ENCODE measurements around the gene ARHGAP26.

Gene ARHGAP26

DNA sequence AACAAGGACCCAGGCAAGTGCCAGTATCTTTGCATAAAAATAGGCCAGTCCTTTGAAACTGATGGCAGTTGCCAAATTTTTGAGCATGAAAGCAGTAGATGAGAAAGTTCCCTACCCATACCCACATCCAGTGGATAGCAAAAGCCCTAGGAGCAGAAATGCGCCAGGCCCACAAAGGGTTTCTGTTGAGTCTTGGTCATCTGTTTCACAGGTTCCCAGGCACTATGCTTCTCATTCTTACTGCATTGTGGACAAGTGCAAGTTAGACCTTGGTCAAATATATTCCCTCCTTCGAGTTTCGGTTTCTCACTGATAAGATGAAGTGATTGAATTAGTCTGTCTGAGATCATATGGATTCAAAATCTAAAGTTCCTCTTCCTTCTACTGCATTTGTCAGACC, 481.0 kb downstream of the ARHGAP26 start:
- TF ChIP-seq, protein P1, sequence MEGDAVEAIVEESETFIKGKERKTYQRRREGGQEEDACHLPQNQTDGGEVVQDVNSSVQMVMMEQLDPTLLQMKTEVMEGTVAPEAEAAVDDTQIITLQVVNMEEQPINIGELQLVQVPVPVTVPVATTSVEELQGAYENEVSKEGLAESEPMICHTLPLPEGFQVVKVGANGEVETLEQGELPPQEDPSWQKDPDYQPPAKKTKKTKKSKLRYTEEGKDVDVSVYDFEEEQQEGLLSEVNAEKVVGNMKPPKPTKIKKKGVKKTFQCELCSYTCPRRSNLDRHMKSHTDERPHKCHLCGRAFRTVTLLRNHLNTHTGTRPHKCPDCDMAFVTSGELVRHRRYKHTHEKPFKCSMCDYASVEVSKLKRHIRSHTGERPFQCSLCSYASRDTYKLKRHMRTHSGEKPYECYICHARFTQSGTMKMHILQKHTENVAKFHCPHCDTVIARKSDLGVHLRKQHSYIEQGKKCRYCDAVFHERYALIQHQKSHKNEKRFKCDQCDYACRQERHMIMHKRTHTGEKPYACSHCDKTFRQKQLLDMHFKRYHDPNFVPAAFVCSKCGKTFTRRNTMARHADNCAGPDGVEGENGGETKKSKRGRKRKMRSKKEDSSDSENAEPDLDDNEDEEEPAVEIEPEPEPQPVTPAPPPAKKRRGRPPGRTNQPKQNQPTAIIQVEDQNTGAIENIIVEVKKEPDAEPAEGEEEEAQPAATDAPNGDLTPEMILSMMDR (IDR thresholded peaks at IDR 0.05; ENCODE audit: low read depth, low read length, poor library complexity, severe bottlenecking): no peak
- TF ChIP-seq EZH2phosphoT487 (IDR thresholded peaks at IDR 0.05; ENCODE audit: borderline replicate concordance, low read length): no peak
- Histone ChIP-seq H3K4me3 (ENCODE audit: low read length) (no peak overlapping the region), H4K20me1 (ENCODE audit: control insufficient read depth, insufficient read depth, low read depth, low read length) (no peaks in the 10 kb centered on the region), H3F3A (ENCODE audit: control insufficient read depth, insufficient read depth) (no peaks in the 10 kb centered on the region), H3K4me2 (ENCODE audit: low read length) (no peak overlapping the region), H3K79me2 (ENCODE audit: control insufficient read depth, low read length) (no peaks in the 10 kb centered on the region), H3K9me2 (replicated peaks; ENCODE audit: control insufficient read depth, low read length) (no peaks in the 10 kb centered on the region), H3K27ac (ENCODE audit: low read depth, low read length) (no peak overlapping the region), H3K9me3 (ENCODE audit: control insufficient read depth, insufficient read depth, low read length) (no peaks in the 10 kb centered on the region), H3K4me1 (ENCODE audit: control insufficient read depth, low read length) (peaks cover 11% of the 10 kb centered on the region), H3K36me3 (ENCODE audit: control insufficient read depth, low read length) (no peaks in the 10 kb centered on the region), H3K27me3 (ENCODE audit: control insufficient read depth, low read length) (no peaks in the 10 kb centered on the region)

DNA sequence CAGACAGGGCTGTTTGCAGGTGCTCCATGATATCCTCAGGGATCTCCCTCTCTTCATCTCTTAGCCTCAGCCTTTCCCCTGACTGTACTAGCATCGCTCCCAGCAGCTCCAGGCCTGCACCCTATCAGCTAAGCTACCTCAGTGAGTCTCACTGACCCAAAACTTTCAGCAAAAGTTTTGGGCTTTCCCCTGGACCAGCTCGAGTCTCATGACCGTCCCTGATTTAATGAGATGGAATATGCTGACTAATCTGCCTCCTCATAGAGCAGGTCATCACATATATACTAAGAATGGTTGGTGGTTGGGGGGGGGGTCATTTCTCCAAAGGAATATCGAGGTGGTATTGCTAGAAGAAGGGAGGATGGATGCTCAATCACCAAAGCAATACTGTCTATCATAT, 481.8 kb downstream of the ARHGAP26 start:
- no peaks in the 10 kb centered on the region for H3K79me2 ChIP-seq (ENCODE audit: control insufficient read depth, low read length)
- TF ChIP-seq, protein P1 (IDR thresholded peaks at IDR 0.05; ENCODE audit: low read depth, low read length, poor library complexity, severe bottlenecking): no peak
- no peak for TF ChIP-seq EZH2phosphoT487 (IDR thresholded peaks at IDR 0.05; ENCODE audit: borderline replicate concordance, low read length)
- no peak overlapping the region; the same call in 1 of the 2 replicates for H3K4me2 ChIP-seq (ENCODE audit: low read length)
- H3F3A ChIP-seq (ENCODE audit: control insufficient read depth, insufficient read depth): no peaks in the 10 kb centered on the region
- peaks cover 11% of the 10 kb centered on the region for H3K4me1 ChIP-seq (ENCODE audit: control insufficient read depth, low read length)
- no peaks in the 10 kb centered on the region for H3K9me2 ChIP-seq (replicated peaks; ENCODE audit: control insufficient read depth, low read length)
- no peaks in the 10 kb centered on the region for H3K27me3 ChIP-seq (ENCODE audit: control insufficient read depth, low read length)
- no peaks in the 10 kb centered on the region for H4K20me1 ChIP-seq (ENCODE audit: control insufficient read depth, insufficient read depth, low read depth, low read length)
- H3K27ac ChIP-seq (ENCODE audit: low read depth, low read length): no peak overlapping the region
- no peak overlapping the region for H3K4me3 ChIP-seq (ENCODE audit: low read length)
- no peaks in the 10 kb centered on the region for H3K36me3 ChIP-seq (ENCODE audit: control insufficient read depth, low read length)
- H3K9me3 ChIP-seq (ENCODE audit: control insufficient read depth, insufficient read depth, low read length): no peaks in the 10 kb centered on the region

DNA sequence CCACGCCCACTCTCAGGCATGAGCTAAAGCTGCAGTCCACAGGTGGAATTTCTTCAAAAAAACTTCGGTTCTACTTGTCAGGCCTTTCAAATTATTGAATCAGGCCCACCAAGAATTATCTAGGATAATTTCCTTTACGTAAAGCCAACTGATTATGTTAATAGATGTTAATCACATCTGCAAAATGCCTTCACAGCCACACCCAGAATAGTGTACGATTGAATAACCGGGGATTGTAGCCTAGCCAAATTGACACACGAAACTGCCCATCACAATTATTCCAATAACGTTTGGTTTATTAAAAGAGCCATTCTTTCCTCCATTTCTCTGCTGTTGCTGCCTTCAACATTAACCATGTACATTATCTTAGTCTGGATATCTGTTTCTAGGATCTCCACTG, 484.6 kb downstream of the ARHGAP26 start:
- no peak overlapping the region for H3K4me2 ChIP-seq (ENCODE audit: low read length)
- H3K9me2 ChIP-seq (replicated peaks; ENCODE audit: control insufficient read depth, low read length): no peaks in the 10 kb centered on the region
- H3K9me3 ChIP-seq (ENCODE audit: control insufficient read depth, insufficient read depth, low read length): no peaks in the 10 kb centered on the region
- H3K27ac ChIP-seq (ENCODE audit: low read depth, low read length): no peak overlapping the region
- peaks cover 11% of the 10 kb centered on the region for H3K4me1 ChIP-seq (ENCODE audit: control insufficient read depth, low read length)
- TF ChIP-seq, protein P1 (IDR thresholded peaks at IDR 0.05; ENCODE audit: low read depth, low read length, poor library complexity, severe bottlenecking): no peak
- no peak for TF ChIP-seq EZH2phosphoT487 (IDR thresholded peaks at IDR 0.05; ENCODE audit: borderline replicate concordance, low read length)
- no peak overlapping the region for H3K4me3 ChIP-seq (ENCODE audit: low read length)
- no peaks in the 10 kb centered on the region for H3K36me3 ChIP-seq (ENCODE audit: control insufficient read depth, low read length)
- H3F3A ChIP-seq (ENCODE audit: control insufficient read depth, insufficient read depth): no peaks in the 10 kb centered on the region
- no peaks in the 10 kb centered on the region for H4K20me1 ChIP-seq (ENCODE audit: control insufficient read depth, insufficient read depth, low read depth, low read length)
- no peaks in the 10 kb centered on the region for H3K79me2 ChIP-seq (ENCODE audit: control insufficient read depth, low read length)
- H3K27me3 ChIP-seq (ENCODE audit: control insufficient read depth, low read length): no peaks in the 10 kb centered on the region

All from DOHH2 (cell line).